22Rv1 (cell line): ENCODE results near the gene CRYAA.
"Not testable (repeated sequence)": the region's sequence is repeated elsewhere in the genome, so short reads cannot be mapped to it uniquely, and the experiment has no call there.

ENCODE experiments used
- H3K27ac ChIP-seq: fragments of 450-650 bp; 2 replicates; pipeline ENCODE4 v1.5.1; 2017
- ZFX ChIP-seq: fragments of 450-650 bp; IDR thresholded peaks from 2 replicates; pipeline ENCODE4 v1.6.1; 2017; ENCODE audit warnings: antibody characterized with exemption, borderline replicate concordance
- TF ChIP-seq, protein P1 (sequence below): fragments of 450-650 bp; IDR thresholded peaks from 2 replicates; pipeline ENCODE4 v1.5.1; 2017; ENCODE audit warnings: mild to moderate bottlenecking

Gene CRYAA

GRCh38 chr21:43177043-43177906 lies 8.5 kb downstream of the CRYAA start:
- not testable (repeated sequence) for H3K27ac ChIP-seq

DNA sequence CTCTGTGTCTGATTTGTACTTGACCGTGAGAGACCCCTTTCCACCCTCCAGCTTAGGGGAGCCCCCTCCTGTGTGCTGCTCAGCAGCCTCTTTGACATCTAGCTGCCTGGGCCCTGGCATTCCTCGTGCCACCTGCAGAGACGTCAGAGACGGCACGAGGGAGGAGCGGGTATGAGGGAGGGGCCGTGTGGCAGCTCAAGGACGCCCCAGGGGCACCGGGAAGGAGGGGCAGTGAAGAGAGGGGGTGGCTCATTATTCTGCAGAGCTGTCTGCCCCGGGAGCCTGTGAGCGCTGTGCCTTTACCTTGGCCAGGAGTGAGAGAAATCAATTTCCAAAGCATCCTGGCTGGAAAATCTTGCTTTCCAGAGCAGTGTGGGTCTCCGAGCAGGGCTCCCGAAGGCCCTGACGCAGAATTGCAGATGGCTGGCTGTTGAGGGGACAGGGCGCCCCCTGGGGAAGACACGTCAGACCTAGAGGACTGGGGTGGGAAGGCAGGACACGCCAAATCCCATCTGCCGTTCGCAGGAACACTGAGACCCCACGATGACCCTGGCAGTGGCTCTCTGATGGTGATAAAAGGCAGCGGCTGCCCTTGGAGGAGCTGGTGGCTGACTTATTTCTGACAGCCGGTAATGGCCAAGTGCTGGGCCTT lies 9.5 kb downstream of the CRYAA start:
- H3K27ac ChIP-seq: not testable (repeated sequence)

- H3K27ac ChIP-seq: not testable (repeated sequence)
These were observed 12.2 kb downstream of the CRYAA start for GRCh38 chr21:43181033-43181432.

GRCh38 chr21:43187268-43187667 lies 18.5 kb downstream of the CRYAA start:
- H3K27ac ChIP-seq: not testable (repeated sequence)

GRCh38 chr21:43187715-43188114 lies 18.9 kb downstream of the CRYAA start:
- TF ChIP-seq ZFX: no peak
- TF ChIP-seq, protein P1, sequence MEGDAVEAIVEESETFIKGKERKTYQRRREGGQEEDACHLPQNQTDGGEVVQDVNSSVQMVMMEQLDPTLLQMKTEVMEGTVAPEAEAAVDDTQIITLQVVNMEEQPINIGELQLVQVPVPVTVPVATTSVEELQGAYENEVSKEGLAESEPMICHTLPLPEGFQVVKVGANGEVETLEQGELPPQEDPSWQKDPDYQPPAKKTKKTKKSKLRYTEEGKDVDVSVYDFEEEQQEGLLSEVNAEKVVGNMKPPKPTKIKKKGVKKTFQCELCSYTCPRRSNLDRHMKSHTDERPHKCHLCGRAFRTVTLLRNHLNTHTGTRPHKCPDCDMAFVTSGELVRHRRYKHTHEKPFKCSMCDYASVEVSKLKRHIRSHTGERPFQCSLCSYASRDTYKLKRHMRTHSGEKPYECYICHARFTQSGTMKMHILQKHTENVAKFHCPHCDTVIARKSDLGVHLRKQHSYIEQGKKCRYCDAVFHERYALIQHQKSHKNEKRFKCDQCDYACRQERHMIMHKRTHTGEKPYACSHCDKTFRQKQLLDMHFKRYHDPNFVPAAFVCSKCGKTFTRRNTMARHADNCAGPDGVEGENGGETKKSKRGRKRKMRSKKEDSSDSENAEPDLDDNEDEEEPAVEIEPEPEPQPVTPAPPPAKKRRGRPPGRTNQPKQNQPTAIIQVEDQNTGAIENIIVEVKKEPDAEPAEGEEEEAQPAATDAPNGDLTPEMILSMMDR: no peak

DNA sequence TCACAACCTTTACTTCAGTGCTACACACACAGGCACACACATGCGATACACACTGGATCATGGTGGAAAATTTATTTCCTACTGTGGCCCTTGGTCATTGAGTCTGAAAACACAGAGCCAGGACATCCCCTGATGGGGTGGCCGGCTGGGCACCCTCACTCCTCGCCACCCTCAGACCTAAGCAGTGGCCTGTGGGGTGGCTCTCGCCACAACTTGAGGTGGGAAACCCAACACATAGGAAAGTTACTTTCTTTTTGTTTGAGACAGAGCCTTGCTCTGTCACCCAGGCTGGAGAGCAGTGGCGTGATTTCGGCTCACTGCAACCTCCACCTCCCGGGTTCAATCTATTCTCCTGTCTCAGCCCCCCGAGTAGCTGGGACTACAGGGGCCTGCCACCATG lies 19.4 kb downstream of the CRYAA start:
- TF ChIP-seq, protein P1: no peak
- no peak for TF ChIP-seq ZFX
- no peak overlapping the region for H3K27ac ChIP-seq

More at GRCh38 chr21:43187715-43188114, 18.9 kb downstream of the CRYAA start:
- H3K27ac ChIP-seq: no peak overlapping the region

GRCh38 chr21:43188592-43189210 lies 19.9 kb downstream of the CRYAA start:
- TF ChIP-seq, protein P1: no peak
- H3K27ac ChIP-seq: no peak overlapping the region

- TF ChIP-seq, protein P1: no peak
- TF ChIP-seq ZFX: no peak
- no peak overlapping the region for H3K27ac ChIP-seq
These were observed 21.1 kb downstream of the CRYAA start for GRCh38 chr21:43189936-43190335.

DNA sequence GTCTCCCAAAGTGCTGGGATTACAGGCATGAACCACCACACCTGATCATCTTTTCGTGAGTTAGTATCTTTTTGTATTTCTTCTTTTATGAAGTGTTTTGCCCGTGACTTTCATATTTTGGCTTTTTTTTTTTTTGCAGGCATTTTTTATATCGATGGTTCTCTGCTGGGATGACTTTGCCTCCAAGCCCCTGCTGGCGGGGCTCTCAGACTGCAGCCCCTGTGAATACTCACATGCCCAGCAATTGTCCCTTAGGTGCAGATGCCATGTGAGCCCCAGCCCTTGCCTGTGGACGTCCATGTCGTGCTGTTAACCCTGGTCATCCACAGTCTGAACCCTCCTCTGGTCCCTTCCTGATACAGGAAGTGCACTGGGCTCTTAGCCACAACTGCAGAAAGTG lies 21.7 kb downstream of the CRYAA start:
- no peak overlapping the region for H3K27ac ChIP-seq
- no peak for TF ChIP-seq ZFX
- TF ChIP-seq, protein P1: no peak
